OCI-LY1 (cell line): ENCODE results near the gene TP73.

Source experiments
- H2AFZ ChIP-seq: fragments of 200-600 bp; sonication (generic), shearing (Covaris generic); 2 replicates; pipeline ENCODE4 v1.6.0; 2014; ENCODE audit warnings: antibody characterized with exemption, mild to moderate bottlenecking, low read length
- H3F3A ChIP-seq: fragments of 200-600 bp; sonication (generic), shearing (Covaris generic); 2 replicates; pipeline ENCODE4 v1.6.0; 2014; ENCODE audit warnings: mild to moderate bottlenecking, antibody characterized with exemption, low read length, moderate library complexity; ENCODE audit not compliant: insufficient read depth
- H3K27ac ChIP-seq: fragments of 200-600 bp; sonication (generic); 2 replicates; pipeline ENCODE4 v1.5.1; 2014; ENCODE audit warnings: low read length, mixed run types, mild to moderate bottlenecking, low read depth; ENCODE audit not compliant: poor library complexity, severe bottlenecking
- H3K27me3 ChIP-seq: fragments of 200-600 bp; sonication (generic); 2 replicates; pipeline ENCODE4 v1.6.0; 2014; ENCODE audit warnings: antibody characterized with exemption, mild to moderate bottlenecking, low read length, moderate library complexity; ENCODE audit not compliant: insufficient read depth
- H3K36me3 ChIP-seq: fragments of 200-600 bp; sonication (generic); 2 replicates; pipeline ENCODE4 v1.6.1; 2014; ENCODE audit warnings: mild to moderate bottlenecking, antibody characterized with exemption, low read length, moderate library complexity, mixed read lengths; ENCODE audit not compliant: insufficient read depth
- H3K4me1 ChIP-seq: fragments of 200-600 bp; sonication (generic); 2 replicates; pipeline ENCODE4 v1.5.1; 2014; ENCODE audit warnings: mild to moderate bottlenecking, low read length, moderate library complexity; ENCODE audit not compliant: insufficient read depth, severe bottlenecking
- H3K4me2 ChIP-seq: fragments of 200-600 bp; sonication (generic), shearing (Covaris generic); 2 replicates; pipeline ENCODE4 v1.6.1; 2014; ENCODE audit warnings: low read length
- H3K4me3 ChIP-seq: fragments of 200-600 bp; sonication (generic); 2 replicates; pipeline ENCODE4 v1.5.1; 2014; ENCODE audit warnings: low read length, low read depth, mild to moderate bottlenecking, mixed read lengths; ENCODE audit not compliant: poor library complexity, severe bottlenecking
- H3K79me2 ChIP-seq: fragments of 200-600 bp; shearing (Covaris generic); 2 replicates; pipeline ENCODE4 v1.6.1; 2016; ENCODE audit warnings: mixed run types, low read length, mixed read lengths; ENCODE audit not compliant: insufficient read depth
- H3K9ac ChIP-seq: fragments of 200-600 bp; sonication (generic), shearing (Covaris generic); 2 replicates; pipeline ENCODE4 v1.6.1; 2014; ENCODE audit warnings: mild to moderate bottlenecking, low read length, mixed read lengths
- H3K9me2 ChIP-seq: fragments of 200-600 bp; sonication (generic), shearing (Covaris generic); 2 replicates; pipeline ENCODE4 v1.6.1; 2014; ENCODE audit warnings: low read depth, mild to moderate bottlenecking, low read length, mixed read lengths
- H3K9me3 ChIP-seq: fragments of 200-600 bp; shearing (Covaris generic); 2 replicates; pipeline ENCODE4 v1.6.1; 2014; ENCODE audit warnings: low read length, mixed read lengths
- H4K20me1 ChIP-seq: fragments of 200-600 bp; sonication (generic), shearing (Covaris generic); 2 replicates; pipeline ENCODE4 v1.6.0; 2016; ENCODE audit warnings: mild to moderate bottlenecking, low read length; ENCODE audit not compliant: insufficient read depth
- EZH2 ChIP-seq: fragments of 200-600 bp; sonication (generic), shearing (Covaris generic); IDR thresholded peaks from 2 replicates; pipeline ENCODE4 v1.8.0; 2017; ENCODE audit warnings: borderline replicate concordance, mixed run types, mild to moderate bottlenecking, antibody characterized with exemption, low read length, moderate library complexity, mixed read lengths
- TF ChIP-seq, protein P1 (sequence below): fragments of 200-600 bp; sonication (generic), shearing (Covaris generic); IDR thresholded peaks from 2 replicates; pipeline ENCODE4 v1.5.1; 2017; ENCODE audit warnings: mild to moderate bottlenecking, antibody characterized with exemption, low read length, moderate library complexity, mixed read lengths

The TP73 gene

DNA sequence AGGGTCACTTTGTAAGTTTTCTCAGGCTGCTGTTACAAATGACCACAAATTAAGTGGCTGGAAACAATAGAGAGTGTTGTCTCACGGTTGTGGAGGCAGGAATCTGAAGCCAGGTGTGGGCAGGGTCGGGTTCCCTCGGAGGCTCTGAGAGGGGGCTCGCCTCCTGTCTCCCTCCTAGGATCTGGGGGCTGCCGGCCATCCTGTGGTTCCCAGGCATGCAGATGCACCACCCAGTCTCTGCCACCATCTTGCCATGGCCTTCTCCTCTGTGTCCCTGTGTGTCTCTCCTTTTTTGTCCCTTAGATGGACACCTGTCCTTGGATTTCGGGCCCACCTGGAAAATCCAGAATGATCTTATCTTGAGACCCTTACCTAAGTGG is 4.8 kb downstream of the TP73 start:
- no peaks in the 10 kb centered on the region for H3K79me2 ChIP-seq
- no peak overlapping the region for H3K4me2 ChIP-seq
- no peaks in the 10 kb centered on the region for H3K9me3 ChIP-seq
- no peak overlapping the region for H3K27ac ChIP-seq
- 0 out of 2 replicates have a peak, but pooled peaks cover 5% of the 10 kb centered on the region for H3K27me3 ChIP-seq
- no peak overlapping the region for H2AFZ ChIP-seq
- no peak overlapping the region for H3K4me3 ChIP-seq
- H3K36me3 ChIP-seq: no peaks in the 10 kb centered on the region
- H3K9ac ChIP-seq: no peak overlapping the region
- no peaks in the 10 kb centered on the region for H3K9me2 ChIP-seq
- no peaks in the 10 kb centered on the region for H3F3A ChIP-seq
- H4K20me1 ChIP-seq: no peaks in the 10 kb centered on the region
- TF ChIP-seq EZH2: no peak
- TF ChIP-seq, protein P1, sequence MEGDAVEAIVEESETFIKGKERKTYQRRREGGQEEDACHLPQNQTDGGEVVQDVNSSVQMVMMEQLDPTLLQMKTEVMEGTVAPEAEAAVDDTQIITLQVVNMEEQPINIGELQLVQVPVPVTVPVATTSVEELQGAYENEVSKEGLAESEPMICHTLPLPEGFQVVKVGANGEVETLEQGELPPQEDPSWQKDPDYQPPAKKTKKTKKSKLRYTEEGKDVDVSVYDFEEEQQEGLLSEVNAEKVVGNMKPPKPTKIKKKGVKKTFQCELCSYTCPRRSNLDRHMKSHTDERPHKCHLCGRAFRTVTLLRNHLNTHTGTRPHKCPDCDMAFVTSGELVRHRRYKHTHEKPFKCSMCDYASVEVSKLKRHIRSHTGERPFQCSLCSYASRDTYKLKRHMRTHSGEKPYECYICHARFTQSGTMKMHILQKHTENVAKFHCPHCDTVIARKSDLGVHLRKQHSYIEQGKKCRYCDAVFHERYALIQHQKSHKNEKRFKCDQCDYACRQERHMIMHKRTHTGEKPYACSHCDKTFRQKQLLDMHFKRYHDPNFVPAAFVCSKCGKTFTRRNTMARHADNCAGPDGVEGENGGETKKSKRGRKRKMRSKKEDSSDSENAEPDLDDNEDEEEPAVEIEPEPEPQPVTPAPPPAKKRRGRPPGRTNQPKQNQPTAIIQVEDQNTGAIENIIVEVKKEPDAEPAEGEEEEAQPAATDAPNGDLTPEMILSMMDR: no peak
- peaks cover 13% of the 10 kb centered on the region for H3K4me1 ChIP-seq

DNA sequence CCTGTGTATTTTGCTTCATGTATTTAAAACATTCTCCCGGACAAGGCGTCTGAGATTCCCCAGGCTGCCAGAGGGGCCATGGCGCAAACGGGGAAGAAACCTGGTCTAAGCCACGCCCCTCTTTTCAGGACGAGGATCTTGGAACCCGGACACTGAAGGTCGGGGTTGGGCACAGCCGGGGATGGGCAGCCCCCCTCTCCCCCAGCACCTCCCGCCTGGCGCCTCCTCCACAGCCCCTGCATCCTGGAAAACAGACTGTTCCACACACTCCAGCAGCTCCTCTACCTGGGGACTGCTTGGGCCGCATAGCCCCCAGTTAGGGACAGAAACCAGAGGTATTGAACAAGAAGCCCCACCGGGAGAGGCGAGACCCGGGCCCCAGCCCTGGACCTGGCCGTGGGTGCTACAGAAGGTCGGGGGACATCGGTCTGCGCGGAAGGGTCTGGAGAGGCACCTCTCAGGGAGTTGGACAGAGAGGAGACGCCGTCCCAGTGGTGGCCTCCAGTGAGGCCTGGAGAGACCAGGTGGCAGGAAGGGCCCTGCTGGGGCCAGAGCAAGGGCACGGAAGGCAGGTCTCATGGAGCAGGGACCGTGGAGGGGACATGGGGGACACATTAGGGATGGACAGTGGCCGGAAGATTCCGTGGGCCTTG is 5.4 kb downstream of the TP73 start:
- TF ChIP-seq, protein P1: no peak
- TF ChIP-seq EZH2: no peak
- Histone ChIP-seq H3K27ac (no peak overlapping the region), H3K36me3 (no peaks in the 10 kb centered on the region), H3K9ac (no peak overlapping the region), H3K27me3 (0 out of 2 replicates have a peak, but pooled peaks cover 5% of the 10 kb centered on the region), H3F3A (no peaks in the 10 kb centered on the region), H3K4me3 (no peak overlapping the region), H3K4me1 (peaks cover 13% of the 10 kb centered on the region), H3K9me2 (no peaks in the 10 kb centered on the region), H3K79me2 (no peaks in the 10 kb centered on the region), H4K20me1 (no peaks in the 10 kb centered on the region), H3K9me3 (no peaks in the 10 kb centered on the region), H3K4me2 (no peak overlapping the region), H2AFZ (no peak overlapping the region)

DNA sequence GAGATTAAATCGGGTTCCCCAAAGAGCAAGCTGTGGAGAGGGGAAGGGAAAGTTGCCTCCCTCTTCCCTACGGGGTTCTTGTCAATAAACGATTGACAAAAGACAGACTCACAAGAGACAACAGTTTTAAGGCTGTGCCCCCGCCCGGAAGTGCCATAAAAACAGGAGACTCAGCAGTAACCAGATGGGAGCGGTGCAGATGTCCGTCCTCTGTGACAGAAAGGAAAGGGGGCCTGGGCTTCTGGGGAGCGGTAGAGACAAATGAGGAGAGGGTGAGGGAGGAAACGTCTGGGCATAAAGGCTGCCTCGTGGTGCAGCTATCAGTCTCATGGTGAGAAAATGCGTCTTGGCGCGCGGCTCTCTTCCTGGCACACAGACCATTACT is 5.9 kb downstream of the TP73 start:
- TF ChIP-seq, protein P1: no peak
- no peak for TF ChIP-seq EZH2
- Histone ChIP-seq H3K9me2 (no peaks in the 10 kb centered on the region), H2AFZ (no peak overlapping the region), H3K9ac (no peak overlapping the region), H3K36me3 (no peaks in the 10 kb centered on the region), H3K4me3 (no peak overlapping the region), H3F3A (no peaks in the 10 kb centered on the region), H3K4me1 (peaks cover 13% of the 10 kb centered on the region), H3K9me3 (no peaks in the 10 kb centered on the region), H3K27ac (no peak overlapping the region), H3K79me2 (no peaks in the 10 kb centered on the region), H3K27me3 (0 out of 2 replicates have a peak, but pooled peaks cover 5% of the 10 kb centered on the region), H3K4me2 (no peak overlapping the region), H4K20me1 (no peaks in the 10 kb centered on the region)
